Natural killer cell (primary cell): ENCODE measurements around the gene C9orf78. TPM values are rescaled to one million over a fixed set of nuclear protein-coding genes. Genes with fewer than 3 reads are reported as not detected.

Source experiments
- ATAC-seq, 3 donors: fragments of 150-1000 bp in 2 of 3; fragments of 200-7000 bp in 1 of 3; cut with Tn5 transposase; 1 replicate in 1 of 3; 2 replicates in 2 of 3; pipeline ENCODE4 v1.10.0; 2021; ENCODE audit warnings: mild to moderate bottlenecking in 2 of 3, moderate library complexity in 2 of 3
- DNase-seq, 2 donors: peaks; one replicate each; pipeline versions ENCODE4 v3.0.0 to v3.0.0-alpha.2; 2013 to 2021; ENCODE audit warnings: mixed read lengths in 1 of 2
- H3K27ac ChIP-seq: one replicate; pipeline ENCODE4 v1.5.1; 2013; ENCODE audit warnings: mild to moderate bottlenecking, low read length
- H3K27me3 ChIP-seq: one replicate; pipeline ENCODE4 v1.6.1; 2013; ENCODE audit warnings: low read length; ENCODE audit not compliant: control insufficient read depth, insufficient read depth
- H3K36me3 ChIP-seq: one replicate; pipeline ENCODE4 v1.6.1; 2013; ENCODE audit warnings: low read length; ENCODE audit not compliant: control insufficient read depth, insufficient read depth
- H3K4me1 ChIP-seq: one replicate; pipeline ENCODE4 v1.6.1; 2013; ENCODE audit warnings: low read length; ENCODE audit not compliant: control insufficient read depth, insufficient read depth
- H3K4me3 ChIP-seq: one replicate; pipeline ENCODE4 v1.5.1; 2013; ENCODE audit warnings: low read length
- H3K9me3 ChIP-seq: one replicate; pipeline ENCODE4 v1.6.1; 2013; ENCODE audit warnings: low read length; ENCODE audit not compliant: control insufficient read depth, insufficient read depth
- H3K27ac Mint-ChIP-seq, 2 donors: one replicate each; pipeline ENCODE4 v1.8.0; 2022; ENCODE audit warnings: mild to moderate bottlenecking in 2 of 2, mixed read lengths in 2 of 2, moderate library complexity in 1 of 2
- H3K27me3 Mint-ChIP-seq, 2 donors: one replicate each; pipeline ENCODE4 v1.8.0; 2022; ENCODE audit warnings: low read depth in 2 of 2, mixed read lengths in 2 of 2
- H3K36me3 Mint-ChIP-seq: one replicate; pipeline ENCODE4 v1.8.0; 2022; ENCODE audit warnings: mixed read lengths
- H3K4me1 Mint-ChIP-seq, 2 donors: one replicate each; pipeline ENCODE4 v1.8.0; 2022; ENCODE audit warnings: mixed read lengths in 2 of 2
- H3K4me3 Mint-ChIP-seq: one replicate; pipeline ENCODE4 v1.8.0; 2022; ENCODE audit warnings: mild to moderate bottlenecking, moderate library complexity, mixed read lengths
- H3K9me3 Mint-ChIP-seq, 2 donors: one replicate each; pipeline ENCODE4 v1.8.0; 2022; ENCODE audit warnings: mixed read lengths in 2 of 2
- WGBS: methylation state at CpG from one replicate; pipeline ENCODE4 v1.1.7; 2013; ENCODE audit warnings: missing lambda C conversion rate; ENCODE audit not compliant: insufficient coverage; 5-methylcytosine and 5-hydroxymethylcytosine counted together
- intact Hi-C: fragments of 100-400 bp; cut with micrococcal nuclease; formaldehyde crosslinking; loops from one replicate; pipeline ENCODE4 v1.14.2; 2022
- total RNA-seq, 4 donors: library from RNA; stranded (reverse); fragments of 120-200 nt in 1 of 4; gene quantifications; one replicate each; pipeline versions ENCODE4 v1.2.3 to v1.2.4, GENCODE V29; 2013 to 2022
- TF ChIP-seq, protein P1 (sequence below): fragments of 200-600 bp; IDR thresholded peaks from one replicate; pipeline ENCODE4 v1.8.0; 2022; ENCODE audit warnings: antibody characterized with exemption

C9orf78 gene
- total RNA-seq, 3 donors from 2014 or later (not counting 1 experiment from before 2014, with no cell fraction given): 93.7 to 97.9 (median 97.6) TPM

DNA sequence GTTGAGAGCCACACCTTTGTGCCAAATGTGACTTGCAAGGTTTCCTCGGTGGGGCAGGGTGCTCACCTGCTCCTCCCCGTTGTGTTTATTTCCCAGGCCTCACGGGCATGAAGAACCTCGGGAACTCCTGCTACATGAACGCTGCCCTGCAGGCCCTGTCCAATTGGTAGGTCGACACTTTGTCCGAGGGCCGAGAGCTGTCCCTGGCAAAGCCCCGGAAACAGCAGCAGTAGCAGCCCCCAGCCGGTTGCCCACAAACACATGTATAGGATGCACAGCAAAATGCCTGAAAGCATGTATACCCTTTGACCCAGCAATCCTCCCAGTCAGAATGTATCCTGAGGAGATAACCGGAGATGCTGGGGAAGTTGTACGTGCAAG is 26.4 kb upstream of the C9orf78 start:
- TF ChIP-seq, protein P1, sequence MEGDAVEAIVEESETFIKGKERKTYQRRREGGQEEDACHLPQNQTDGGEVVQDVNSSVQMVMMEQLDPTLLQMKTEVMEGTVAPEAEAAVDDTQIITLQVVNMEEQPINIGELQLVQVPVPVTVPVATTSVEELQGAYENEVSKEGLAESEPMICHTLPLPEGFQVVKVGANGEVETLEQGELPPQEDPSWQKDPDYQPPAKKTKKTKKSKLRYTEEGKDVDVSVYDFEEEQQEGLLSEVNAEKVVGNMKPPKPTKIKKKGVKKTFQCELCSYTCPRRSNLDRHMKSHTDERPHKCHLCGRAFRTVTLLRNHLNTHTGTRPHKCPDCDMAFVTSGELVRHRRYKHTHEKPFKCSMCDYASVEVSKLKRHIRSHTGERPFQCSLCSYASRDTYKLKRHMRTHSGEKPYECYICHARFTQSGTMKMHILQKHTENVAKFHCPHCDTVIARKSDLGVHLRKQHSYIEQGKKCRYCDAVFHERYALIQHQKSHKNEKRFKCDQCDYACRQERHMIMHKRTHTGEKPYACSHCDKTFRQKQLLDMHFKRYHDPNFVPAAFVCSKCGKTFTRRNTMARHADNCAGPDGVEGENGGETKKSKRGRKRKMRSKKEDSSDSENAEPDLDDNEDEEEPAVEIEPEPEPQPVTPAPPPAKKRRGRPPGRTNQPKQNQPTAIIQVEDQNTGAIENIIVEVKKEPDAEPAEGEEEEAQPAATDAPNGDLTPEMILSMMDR: no peak
- no peak overlapping the region for H3K4me3 ChIP-seq
- H3K27ac Mint-ChIP-seq: peak overlapping the region; percentile 38 to 73
- no peaks in the 10 kb centered on the region for H3K36me3 Mint-ChIP-seq
- peak overlapping the region; percentile 59 for H3K4me3 Mint-ChIP-seq
- WGBS: 85% methylated on average over 12 of the region's 12 CpGs
- no peaks in the 10 kb centered on the region for H3K27me3 ChIP-seq
- peaks cover 57% of the 10 kb centered on the region for H3K36me3 ChIP-seq
- H3K27me3 Mint-ChIP-seq: no peaks in the 10 kb centered on the region
- peaks cover 45% of the 10 kb centered on the region for H3K4me1 ChIP-seq
- peaks cover 31 to 32% of the 10 kb centered on the region in 2 donors for H3K4me1 Mint-ChIP-seq
- DNase-seq (no peak), ATAC-seq (no peak)
- H3K27ac ChIP-seq: no peak overlapping the region
- intact Hi-C loops: loop anchor here (10.0 kb wide), 1 partner anchor 1873 kb away; no protein-coding TSS in a partner anchor
- H3K9me3 Mint-ChIP-seq: no peaks in the 10 kb centered on the region
- H3K9me3 ChIP-seq: no peaks in the 10 kb centered on the region

DNA sequence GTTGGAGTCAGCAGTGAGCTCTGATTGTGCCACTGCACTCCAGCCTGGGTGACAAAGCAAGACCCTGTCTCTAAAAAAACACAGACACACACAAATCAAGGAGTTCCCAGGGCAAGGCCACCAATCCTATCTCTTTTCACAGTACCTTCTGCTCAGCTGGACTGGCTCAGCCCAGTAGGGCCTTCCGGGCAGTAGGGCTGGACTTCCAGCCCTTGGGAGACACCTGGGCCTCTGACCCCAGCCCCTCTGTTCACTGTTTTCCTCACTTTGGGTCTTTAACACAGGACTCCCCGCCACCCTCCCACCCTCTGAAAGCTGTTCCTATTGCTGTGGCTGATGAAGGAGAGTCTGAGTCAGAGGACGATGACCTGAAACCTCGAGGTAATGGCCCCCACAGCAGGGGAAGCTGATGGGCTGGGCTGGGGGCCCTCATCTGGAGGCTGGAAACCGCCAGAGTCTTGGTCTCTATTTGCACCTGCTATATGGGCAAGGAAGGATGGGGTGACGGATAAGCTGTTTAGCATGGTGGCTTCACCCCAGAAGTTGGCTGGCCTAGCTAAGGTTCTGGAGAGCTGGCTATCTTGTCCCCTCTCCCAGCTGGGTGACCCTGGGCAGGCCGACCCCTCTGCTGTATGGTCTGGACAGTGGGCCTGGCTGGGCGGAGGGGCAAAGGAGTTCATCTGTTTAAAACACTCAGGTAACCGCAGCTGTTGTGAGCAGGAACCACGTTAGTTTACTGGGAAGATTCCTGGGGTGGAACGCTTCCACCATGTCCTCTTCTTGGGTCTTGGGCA is 25.8 kb upstream of the C9orf78 start:
- no peak overlapping the region for H3K4me3 ChIP-seq
- peaks cover 26 to 28% of the 10 kb centered on the region in 2 donors for H3K4me1 Mint-ChIP-seq
- no peaks in the 10 kb centered on the region for H3K36me3 Mint-ChIP-seq
- H3K27ac ChIP-seq: no peak overlapping the region
- TF ChIP-seq, protein P1: no peak
- H3K9me3 Mint-ChIP-seq: no peaks in the 10 kb centered on the region
- H3K4me3 Mint-ChIP-seq: no peak overlapping the region
- peaks cover 56% of the 10 kb centered on the region for H3K36me3 ChIP-seq
- H3K27ac Mint-ChIP-seq: peak overlapping the region in 1 of 2 donors; percentile 73
- DNase-seq (no peak), ATAC-seq (no peak)
- no peaks in the 10 kb centered on the region for H3K27me3 ChIP-seq
- intact Hi-C loops: loop anchor here (10.0 kb wide), 1 partner anchor 1874 kb away; no protein-coding TSS in a partner anchor
- peaks cover 39% of the 10 kb centered on the region for H3K4me1 ChIP-seq
- no peaks in the 10 kb centered on the region for H3K9me3 ChIP-seq
- WGBS: 66% methylated on average over 10 of the region's 11 CpGs
- no peaks in the 10 kb centered on the region for H3K27me3 Mint-ChIP-seq

DNA sequence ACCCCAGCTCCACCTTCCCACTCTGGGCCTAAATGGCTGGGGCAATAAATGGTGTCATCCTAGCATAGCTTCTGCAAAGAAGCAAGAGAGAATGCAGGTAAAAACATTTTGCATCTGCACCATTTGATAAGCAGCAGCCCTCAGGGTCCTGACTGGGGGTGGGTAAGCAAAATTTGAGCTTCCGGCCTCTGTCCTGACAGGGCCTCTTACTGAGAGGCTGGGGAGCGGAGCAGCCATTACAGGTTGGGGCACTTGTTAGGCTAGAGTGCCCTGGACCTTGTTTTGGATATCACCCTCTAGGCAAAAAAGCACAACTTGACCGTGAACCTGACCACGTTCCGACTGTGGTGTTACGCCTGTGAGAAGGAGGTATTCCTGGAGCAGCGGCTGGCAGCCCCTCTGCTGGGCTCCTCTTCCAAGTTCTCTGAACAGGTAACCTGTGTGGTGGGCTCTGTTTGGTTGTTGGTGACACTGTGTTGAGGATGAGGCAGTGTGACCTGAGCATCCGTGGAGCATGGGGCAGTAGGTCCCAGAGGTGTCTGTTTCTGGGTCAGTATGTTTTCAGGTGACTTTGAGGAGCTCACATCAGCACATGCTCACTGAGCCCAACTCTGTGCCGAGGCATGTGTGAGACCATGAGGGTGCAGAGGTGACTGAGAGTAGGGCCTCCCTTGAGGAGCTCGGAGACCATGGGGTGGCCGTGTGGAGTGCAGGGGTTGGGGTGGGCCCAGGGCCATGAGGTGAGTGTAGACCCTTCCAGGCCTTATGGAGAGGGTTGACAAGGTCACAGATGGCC is 23.3 kb upstream of the C9orf78 start:
- Histone ChIP-seq H3K4me3 (no peak overlapping the region), H3K9me3 (no peaks in the 10 kb centered on the region), H3K27ac (no peak overlapping the region), H3K36me3 (peaks cover 62% of the 10 kb centered on the region), H3K27me3 (no peaks in the 10 kb centered on the region), H3K4me1 (peaks cover 41% of the 10 kb centered on the region)
- Mint-ChIP-seq H3K27me3 (no peaks in the 10 kb centered on the region), H3K36me3 (peaks cover 9% of the 10 kb centered on the region), H3K4me3 (no peak overlapping the region), H3K9me3 (no peaks in the 10 kb centered on the region), H3K4me1 (peaks cover 34 to 35% of the 10 kb centered on the region in 2 donors), H3K27ac (no peak overlapping the region)
- DNase-seq: no peak
- 87% methylated on average over 11 of the region's 11 CpGs for WGBS
- intact Hi-C loops: no loop called here
- ATAC-seq: no peak
- TF ChIP-seq, protein P1: no peak
